NOMO-1 (cell line): ENCODE results near the gene FPR1.
A peak's percentile ranks its signal among the peaks of the same experiment; 100 is the strongest.

ENCODE experiments used
- DNase-seq, 2 experiments: peaks; one replicate each; lab custom pipeline; 2025; ENCODE audit not compliant: unreplicated experiment in 2 of 2; lab: John Stamatoyannopoulos, UW

FPR1 gene

GRCh38 chr19:51708811-51709210, 42.9 kb downstream of the FPR1 start:
- no peak for DNase-seq

- no peak for DNase-seq
Observed at GRCh38 chr19:51706885-51707284, 44.8 kb downstream of the FPR1 start.

DNA sequence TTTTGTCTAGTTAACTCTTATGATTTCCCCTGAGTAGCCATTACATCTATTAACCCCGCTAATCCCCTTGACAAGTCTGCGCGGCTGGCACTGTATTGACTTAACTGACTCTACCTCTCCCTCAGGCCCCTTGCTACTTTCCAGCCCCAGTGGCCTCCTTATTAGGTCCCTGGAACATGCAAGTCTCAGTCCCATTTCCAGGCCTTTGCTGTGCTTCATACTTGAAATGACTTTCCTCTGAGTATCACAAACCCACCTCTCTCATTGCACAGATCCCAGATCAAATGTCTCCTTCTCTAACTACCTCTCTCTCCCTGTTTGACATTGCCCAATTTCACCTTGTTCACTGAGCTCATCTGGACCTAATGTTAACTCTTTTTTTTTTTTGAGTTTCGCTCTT, 45.4 kb downstream of the FPR1 start:
- DNase-seq = no peak

DNA sequence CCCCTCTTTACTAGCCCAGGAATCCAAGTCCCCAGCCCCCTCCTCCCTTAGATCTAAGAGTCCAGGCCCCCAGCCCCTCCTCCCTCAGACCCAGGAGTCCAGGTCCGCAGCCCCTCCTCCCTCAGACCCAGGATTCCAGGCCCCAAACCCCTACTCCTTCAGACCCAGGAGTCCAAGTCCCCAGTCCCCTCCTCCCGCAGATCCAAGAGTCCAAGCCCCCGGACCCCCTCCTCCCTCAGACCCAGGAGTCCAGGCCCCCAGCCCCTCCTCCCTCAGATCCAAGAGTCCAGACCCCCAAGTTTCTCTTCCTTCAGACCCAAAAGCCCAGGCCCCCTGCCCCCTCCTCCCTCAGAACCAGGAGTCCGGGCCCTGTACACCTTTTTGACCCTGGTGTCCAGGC, 47.1 kb downstream of the FPR1 start:
- no peak for DNase-seq

DNA sequence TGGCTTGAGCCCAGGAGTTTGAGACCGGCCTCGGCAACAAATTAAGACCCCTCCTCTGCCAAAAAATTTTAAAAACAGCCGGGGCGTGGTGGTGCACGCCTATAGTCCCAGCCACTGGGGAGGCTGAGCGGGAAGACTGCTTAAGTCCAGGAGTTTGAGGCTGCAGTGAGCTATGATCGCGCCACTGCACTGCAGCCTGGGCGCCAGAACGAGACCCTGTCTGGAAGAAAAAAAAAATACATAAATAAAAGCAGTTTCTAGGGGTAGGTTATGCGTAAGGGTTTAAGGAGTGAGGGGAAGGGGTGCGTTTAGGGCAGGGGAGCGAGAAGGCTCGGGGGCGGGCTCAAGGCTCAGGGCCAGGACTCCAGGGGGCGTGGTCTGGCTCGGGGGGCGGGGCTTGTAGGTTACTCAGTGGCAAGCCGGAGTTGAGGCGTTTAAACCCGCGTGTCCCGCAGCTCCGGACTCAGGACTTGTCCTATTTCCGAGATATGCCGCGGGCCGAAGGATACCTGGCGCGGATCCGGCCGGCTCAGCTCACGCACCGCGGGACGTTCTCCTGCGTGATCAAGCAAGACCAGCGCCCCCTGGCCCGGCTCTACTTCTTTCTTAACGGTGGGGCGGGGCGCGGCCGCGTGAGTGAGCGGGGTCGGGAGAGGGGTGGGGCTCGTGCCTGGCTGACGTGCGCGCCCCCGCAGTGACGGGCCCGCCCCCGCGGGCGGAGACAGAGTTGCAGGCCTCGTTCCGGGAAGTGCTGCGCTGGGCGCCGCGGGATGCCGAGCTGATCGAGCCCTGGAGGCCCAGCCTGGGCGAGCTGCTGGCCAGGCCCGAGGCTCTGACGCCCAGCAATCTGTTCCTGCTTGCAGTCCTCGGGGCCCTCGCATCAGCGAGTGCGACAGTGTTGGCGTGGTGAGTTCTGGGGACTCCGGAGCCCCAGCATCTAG, 47.8 kb downstream of the FPR1 start:
- peak; percentile 95 to 96 for DNase-seq

DNA sequence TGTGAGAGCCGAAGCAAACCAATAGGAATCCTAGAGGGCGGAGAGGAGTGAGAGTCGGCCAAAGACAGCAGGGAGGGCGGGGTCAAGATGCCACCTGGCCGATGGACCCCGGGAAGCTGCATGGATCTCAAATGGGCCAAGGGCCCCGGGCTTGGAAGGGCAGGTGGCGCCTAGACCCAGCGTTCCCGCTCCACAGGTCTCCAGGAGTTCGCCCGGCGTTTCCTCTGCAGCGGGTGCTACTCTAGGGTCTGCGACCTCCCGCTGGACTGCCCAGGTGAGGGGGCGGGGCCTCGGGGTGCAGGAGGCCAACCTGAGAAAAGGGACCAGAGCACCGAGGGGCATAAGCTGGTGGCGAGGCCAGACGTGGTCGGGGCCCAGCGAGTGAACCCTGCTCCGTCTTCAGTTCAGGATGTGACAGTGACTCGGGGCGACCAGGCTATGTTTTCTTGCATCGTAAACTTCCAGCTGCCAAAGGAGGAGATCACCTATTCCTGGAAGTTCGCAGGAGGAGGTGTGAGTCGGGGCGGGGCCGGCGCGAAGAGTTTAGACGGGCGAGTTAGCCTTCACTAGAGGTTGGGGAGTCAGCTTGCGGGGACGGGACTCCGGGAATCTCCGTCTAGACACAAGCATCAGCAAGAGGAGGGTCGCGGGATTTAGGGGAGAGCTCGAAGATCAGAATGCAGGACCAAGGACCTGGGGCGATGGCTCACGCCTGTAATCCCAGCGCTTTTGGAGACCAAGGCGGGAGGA, 48.7 kb downstream of the FPR1 start:
- no peak for DNase-seq

DNA sequence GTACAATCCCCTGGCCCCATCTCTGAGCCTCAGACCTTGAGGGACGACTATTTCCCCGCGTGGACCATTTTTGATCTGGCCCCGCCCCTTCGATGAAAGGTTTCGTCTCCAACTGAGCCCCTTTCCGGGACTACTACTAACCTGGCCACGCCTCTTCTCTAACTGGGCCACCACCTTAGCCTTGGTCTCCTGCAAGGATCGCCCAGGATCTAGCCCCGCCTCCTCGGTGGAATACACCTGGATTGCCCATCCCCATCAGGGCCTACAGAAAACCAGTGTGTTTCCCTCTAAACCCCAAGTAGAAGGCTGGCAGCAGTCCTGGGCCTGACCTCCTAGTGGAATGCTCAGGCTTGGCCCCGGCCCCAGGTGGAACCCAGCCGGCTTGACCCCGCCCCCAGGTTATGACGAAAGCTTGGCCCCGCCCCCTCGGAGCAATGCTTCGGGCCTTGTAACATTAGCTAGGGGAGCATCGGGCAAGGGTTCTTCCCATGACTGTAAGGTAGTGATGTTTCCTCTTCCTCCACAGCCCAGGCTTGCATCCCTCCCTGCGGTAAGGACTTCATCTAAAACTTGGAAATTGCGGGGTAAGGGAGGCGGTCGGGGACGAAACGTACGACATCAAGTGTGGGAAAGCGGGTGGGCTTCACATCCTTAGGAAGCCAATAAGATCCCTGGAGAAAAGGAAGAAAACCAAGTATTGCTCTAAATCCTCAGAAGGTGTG, 49.4 kb downstream of the FPR1 start:
- no peak for DNase-seq

- no peak for DNase-seq
Observed at GRCh38 chr19:51701468-51702100, 50.1 kb downstream of the FPR1 start.

DNA sequence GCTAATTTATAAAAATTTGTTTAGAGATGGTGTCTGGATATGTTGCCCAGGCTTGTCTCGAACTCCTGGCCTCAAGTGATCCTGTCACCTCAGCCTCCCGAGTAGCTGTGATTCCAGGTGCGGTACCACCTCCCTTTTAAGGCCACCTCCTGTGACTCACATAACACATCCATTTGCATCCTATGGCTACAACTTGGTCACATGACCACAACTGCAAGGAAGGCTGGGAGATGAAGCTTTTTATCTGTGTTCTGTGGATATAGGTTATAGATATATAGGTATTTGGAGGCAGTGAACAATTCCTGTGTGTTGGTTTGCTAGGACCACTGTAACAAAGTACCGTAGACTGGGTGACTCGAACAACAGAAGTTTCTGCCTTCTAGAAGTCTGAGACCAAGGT, 52.5 kb downstream of the FPR1 start:
- DNase-seq = no peak

DNA sequence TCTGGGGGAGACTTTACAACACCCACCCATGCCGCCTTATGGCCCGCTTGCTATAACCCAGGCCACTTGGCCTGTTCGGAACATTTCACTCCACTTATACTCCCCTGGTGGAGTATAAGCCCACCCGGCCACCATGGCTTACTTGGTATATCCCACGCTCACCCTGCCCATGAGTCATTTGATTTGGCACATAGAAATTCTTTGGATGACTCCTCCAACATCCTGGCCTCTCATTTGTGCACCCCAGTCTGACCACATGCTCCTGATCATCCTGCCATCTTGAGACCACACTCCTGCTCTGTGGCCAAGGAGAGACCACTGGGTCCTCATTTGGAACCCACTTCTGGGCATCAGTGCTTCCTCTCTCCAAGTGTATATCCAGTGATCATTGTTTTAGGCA, 53.4 kb downstream of the FPR1 start:
- no peak for DNase-seq

- DNase-seq = no peak
Observed at GRCh38 chr19:51697169-51697776, 54.4 kb downstream of the FPR1 start.

GRCh38 chr19:51696606-51697005, 55.1 kb downstream of the FPR1 start:
- no peak for DNase-seq
